Upper lobe of right lung (tissue), 1 donor: ENCODE results near the gene PLCB1. TPM values are rescaled to one million over a fixed set of nuclear protein-coding genes. Genes with fewer than 3 reads are reported as not detected.

ENCODE experiments used
- ATAC-seq: fragments of 200-7000 bp; cut with Tn5 transposase; one replicate; pipeline ENCODE4 v1.9.1; 2020; ENCODE audit warnings: mild to moderate bottlenecking, moderate library complexity
- DNase-seq: peaks from one replicate; pipeline ENCODE4 v3.0.0-alpha.2; 2020
- H3K27ac ChIP-seq: fragments of 200-600 bp; one replicate; pipeline ENCODE4 v1.8.0; 2022
- H3K27me3 ChIP-seq: fragments of 200-600 bp; one replicate; pipeline ENCODE4 v1.8.0; 2022; ENCODE audit warnings: mild to moderate bottlenecking
- H3K36me3 ChIP-seq: fragments of 200-600 bp; one replicate; pipeline ENCODE4 v1.8.0; 2022
- H3K4me1 ChIP-seq: fragments of 200-600 bp; one replicate; pipeline ENCODE4 v1.8.0; 2022
- H3K4me3 ChIP-seq: fragments of 200-600 bp; one replicate; pipeline ENCODE4 v1.8.0; 2022; ENCODE audit warnings: mild to moderate bottlenecking
- H3K9me3 ChIP-seq: fragments of 200-600 bp; one replicate; pipeline ENCODE4 v1.8.0; 2022
- intact Hi-C: fragments of 100-400 bp; cut with DNase I; formaldehyde crosslinking; loops from one replicate; pipeline ENCODE4 v1.11.0; 2022
- total RNA-seq: library from RNA; stranded (reverse); fragmentation: NEBNext Ultra II Directional; extraction: Animal tissue kit (Norgen Biotek cat#: 25700); gene quantifications from one replicate; pipeline ENCODE4 v1.2.1, GENCODE V29; 2021
- TF ChIP-seq, protein P1 (sequence below): fragments of 200-600 bp; IDR thresholded peaks from one replicate; pipeline ENCODE4 v1.8.0; 2022; ENCODE audit warnings: antibody characterized with exemption
- donor health status: DM: no; HTN: yes; CAD: no; lungs with severe emphysema.

PLCB1 gene
- total RNA-seq, 1 donor from 2014 or later = 12.4 TPM

- no peaks in the 10 kb centered on the region for H3K27me3 ChIP-seq
- H3K4me1 ChIP-seq = no peaks in the 10 kb centered on the region
- no peaks in the 10 kb centered on the region for H3K36me3 ChIP-seq
- no peak for DNase-seq
- TF ChIP-seq, protein P1, sequence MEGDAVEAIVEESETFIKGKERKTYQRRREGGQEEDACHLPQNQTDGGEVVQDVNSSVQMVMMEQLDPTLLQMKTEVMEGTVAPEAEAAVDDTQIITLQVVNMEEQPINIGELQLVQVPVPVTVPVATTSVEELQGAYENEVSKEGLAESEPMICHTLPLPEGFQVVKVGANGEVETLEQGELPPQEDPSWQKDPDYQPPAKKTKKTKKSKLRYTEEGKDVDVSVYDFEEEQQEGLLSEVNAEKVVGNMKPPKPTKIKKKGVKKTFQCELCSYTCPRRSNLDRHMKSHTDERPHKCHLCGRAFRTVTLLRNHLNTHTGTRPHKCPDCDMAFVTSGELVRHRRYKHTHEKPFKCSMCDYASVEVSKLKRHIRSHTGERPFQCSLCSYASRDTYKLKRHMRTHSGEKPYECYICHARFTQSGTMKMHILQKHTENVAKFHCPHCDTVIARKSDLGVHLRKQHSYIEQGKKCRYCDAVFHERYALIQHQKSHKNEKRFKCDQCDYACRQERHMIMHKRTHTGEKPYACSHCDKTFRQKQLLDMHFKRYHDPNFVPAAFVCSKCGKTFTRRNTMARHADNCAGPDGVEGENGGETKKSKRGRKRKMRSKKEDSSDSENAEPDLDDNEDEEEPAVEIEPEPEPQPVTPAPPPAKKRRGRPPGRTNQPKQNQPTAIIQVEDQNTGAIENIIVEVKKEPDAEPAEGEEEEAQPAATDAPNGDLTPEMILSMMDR = no peak
- ATAC-seq = peak; percentile 87
- H3K27ac ChIP-seq = no peak overlapping the region
- intact Hi-C loops = no loop called here
- H3K9me3 ChIP-seq = no peaks in the 10 kb centered on the region
- no peak overlapping the region for H3K4me3 ChIP-seq
Measured at GRCh38 chr20:8260837-8261251, 128.8 kb downstream of the PLCB1 start.

DNA sequence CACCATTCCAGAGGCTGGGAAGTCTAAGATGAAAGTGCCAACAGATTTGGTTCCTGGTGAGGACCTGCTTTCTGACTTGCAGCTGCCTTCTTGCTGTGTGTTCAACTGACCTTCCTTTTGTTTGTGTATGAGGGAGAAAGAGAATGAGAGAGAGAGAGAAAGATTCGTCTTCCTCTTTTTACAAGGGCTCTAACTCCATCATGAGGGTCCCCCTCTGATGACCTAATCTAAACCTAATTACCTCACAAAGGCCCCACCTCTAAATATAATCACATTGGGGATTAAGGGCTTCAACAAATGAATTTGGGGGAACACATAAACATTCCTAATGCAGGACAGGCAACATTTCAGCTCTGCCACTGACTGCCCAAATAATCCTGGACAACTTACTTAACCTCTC is 130.7 kb downstream of the PLCB1 start:
- ATAC-seq = no peak
- Histone ChIP-seq H3K9me3 (no peaks in the 10 kb centered on the region), H3K36me3 (no peaks in the 10 kb centered on the region), H3K27ac (no peak overlapping the region), H3K27me3 (no peaks in the 10 kb centered on the region), H3K4me3 (no peak overlapping the region), H3K4me1 (no peaks in the 10 kb centered on the region)
- TF ChIP-seq, protein P1 = no peak
- no peak for DNase-seq
- intact Hi-C loops = no loop called here

- TF ChIP-seq, protein P1 = no peak
- no peak overlapping the region for H3K27ac ChIP-seq
- DNase-seq (no peak), ATAC-seq (no peak)
- no peaks in the 10 kb centered on the region for H3K4me1 ChIP-seq
- H3K4me3 ChIP-seq = no peak overlapping the region
- intact Hi-C loops = no loop called here
- H3K36me3 ChIP-seq = no peaks in the 10 kb centered on the region
- no peaks in the 10 kb centered on the region for H3K9me3 ChIP-seq
- H3K27me3 ChIP-seq = no peaks in the 10 kb centered on the region
Measured at GRCh38 chr20:8265588-8265987, 133.5 kb downstream of the PLCB1 start.

- intact Hi-C loops = no loop called here
Measured at GRCh38 chr20:8267009-8267408, 134.9 kb downstream of the PLCB1 start.

GRCh38 chr20:8271727-8272126 is 139.7 kb downstream of the PLCB1 start:
- no peak for ATAC-seq
- no peaks in the 10 kb centered on the region for H3K27me3 ChIP-seq
- H3K27ac ChIP-seq = no peak overlapping the region
- no peak overlapping the region for H3K4me3 ChIP-seq
- intact Hi-C loops = no loop called here
- no peaks in the 10 kb centered on the region for H3K36me3 ChIP-seq
- no peaks in the 10 kb centered on the region for H3K4me1 ChIP-seq
- H3K9me3 ChIP-seq = no peaks in the 10 kb centered on the region
- no peak for DNase-seq
- TF ChIP-seq, protein P1 = no peak

More at GRCh38 chr20:8267009-8267408, 134.9 kb downstream of the PLCB1 start:
- H3K4me3 ChIP-seq = no peak overlapping the region
- no peak overlapping the region for H3K27ac ChIP-seq
- H3K4me1 ChIP-seq = no peaks in the 10 kb centered on the region
- TF ChIP-seq, protein P1 = no peak
- no peaks in the 10 kb centered on the region for H3K27me3 ChIP-seq
- no peaks in the 10 kb centered on the region for H3K36me3 ChIP-seq
- no peak for DNase-seq
- ATAC-seq = no peak
- no peaks in the 10 kb centered on the region for H3K9me3 ChIP-seq

GRCh38 chr20:8272766-8273165 is 140.7 kb downstream of the PLCB1 start:
- Histone ChIP-seq H3K9me3 (no peaks in the 10 kb centered on the region), H3K36me3 (no peaks in the 10 kb centered on the region), H3K4me1 (no peaks in the 10 kb centered on the region), H3K27me3 (no peaks in the 10 kb centered on the region), H3K27ac (no peak overlapping the region), H3K4me3 (no peak overlapping the region)
- DNase-seq = no peak
- intact Hi-C loops = no loop called here
- TF ChIP-seq, protein P1 = no peak
- ATAC-seq = peak; percentile 25
